CD4-positive, alpha-beta T cell treated with Interleukin-6 at 100 ng/mL for 8 hours (primary cell): ENCODE measurements around the gene DHRS13.

ENCODE experiments used
- DNase-seq: peaks from one replicate; pipeline ENCODE4 v3.0.0-alpha.2; 2020; ENCODE audit warnings: mixed read lengths, low spot score

Gene DHRS13

GRCh38 chr17:28902819-28903545, at the start of gene DHRS13:
Gene DHRS13 (minus strand): TSS chr17:28903079. CDS start chr17:28902944, 135 bp downstream.
- peak; percentile 96 for DNase-seq

GRCh38 chr17:28951991-28952975, 49.4 kb upstream of the DHRS13 start:
- peak; percentile 99 for DNase-seq

GRCh38 chr17:28951428-28951990, 48.6 kb upstream of the DHRS13 start, which contains the start of gene PHF12:
Gene PHF12 (minus strand): TSS chr17:28951518. CDS start chr17:28950960, 558 bp downstream.
- DNase-seq, result peak; percentile 100

GRCh38 chr17:28950752-28951427, 48.0 kb upstream of the DHRS13 start:
- no peak for DNase-seq

GRCh38 chr17:28950017-28950751, 47.3 kb upstream of the DHRS13 start:
- DNase-seq, result peak; percentile 43

GRCh38 chr17:28949185-28950016, 46.5 kb upstream of the DHRS13 start:
- peak; percentile 29 for DNase-seq

- no peak for DNase-seq
These were observed 46.0 kb upstream of the DHRS13 start for GRCh38 chr17:28948873-28949184.

GRCh38 chr17:28948342-28948741, 45.5 kb upstream of the DHRS13 start:
- DNase-seq, result no peak

- no peak for DNase-seq
These were observed 44.8 kb upstream of the DHRS13 start for GRCh38 chr17:28947639-28948038.

- no peak for DNase-seq
These were observed 43.4 kb upstream of the DHRS13 start for GRCh38 chr17:28946239-28946638.

- no peak for DNase-seq
These were observed 42.2 kb upstream of the DHRS13 start for GRCh38 chr17:28944862-28945741.

GRCh38 chr17:28944343-28944742, 41.5 kb upstream of the DHRS13 start:
- no peak for DNase-seq

GRCh38 chr17:28942925-28943324, 40.0 kb upstream of the DHRS13 start:
- DNase-seq, result no peak

GRCh38 chr17:28941251-28941650, 38.4 kb upstream of the DHRS13 start:
- no peak for DNase-seq

- DNase-seq, result no peak
These were observed 37.8 kb upstream of the DHRS13 start for GRCh38 chr17:28940675-28941074.

GRCh38 chr17:28940142-28940541, 37.3 kb upstream of the DHRS13 start:
- DNase-seq, result no peak

GRCh38 chr17:28938552-28938951, 35.7 kb upstream of the DHRS13 start:
- DNase-seq, result no peak

- no peak for DNase-seq
These were observed 34.3 kb upstream of the DHRS13 start for GRCh38 chr17:28937044-28937729.
